Activated CD4-positive, alpha-beta T cell treated with anti-CD3 and anti-CD28 coated beads, Interleukin-10, Interleukin-2, amounts not matched to agents 100 ng/mL and 50 ng/mL, durations not matched to agents 16 hours and 8 hours (primary cell): ENCODE measurements around the gene PCBP4.

Experiments used
- DNase-seq: peaks from one replicate; pipeline ENCODE4 v3.0.0-alpha.2; 2020

The PCBP4 gene

DNA sequence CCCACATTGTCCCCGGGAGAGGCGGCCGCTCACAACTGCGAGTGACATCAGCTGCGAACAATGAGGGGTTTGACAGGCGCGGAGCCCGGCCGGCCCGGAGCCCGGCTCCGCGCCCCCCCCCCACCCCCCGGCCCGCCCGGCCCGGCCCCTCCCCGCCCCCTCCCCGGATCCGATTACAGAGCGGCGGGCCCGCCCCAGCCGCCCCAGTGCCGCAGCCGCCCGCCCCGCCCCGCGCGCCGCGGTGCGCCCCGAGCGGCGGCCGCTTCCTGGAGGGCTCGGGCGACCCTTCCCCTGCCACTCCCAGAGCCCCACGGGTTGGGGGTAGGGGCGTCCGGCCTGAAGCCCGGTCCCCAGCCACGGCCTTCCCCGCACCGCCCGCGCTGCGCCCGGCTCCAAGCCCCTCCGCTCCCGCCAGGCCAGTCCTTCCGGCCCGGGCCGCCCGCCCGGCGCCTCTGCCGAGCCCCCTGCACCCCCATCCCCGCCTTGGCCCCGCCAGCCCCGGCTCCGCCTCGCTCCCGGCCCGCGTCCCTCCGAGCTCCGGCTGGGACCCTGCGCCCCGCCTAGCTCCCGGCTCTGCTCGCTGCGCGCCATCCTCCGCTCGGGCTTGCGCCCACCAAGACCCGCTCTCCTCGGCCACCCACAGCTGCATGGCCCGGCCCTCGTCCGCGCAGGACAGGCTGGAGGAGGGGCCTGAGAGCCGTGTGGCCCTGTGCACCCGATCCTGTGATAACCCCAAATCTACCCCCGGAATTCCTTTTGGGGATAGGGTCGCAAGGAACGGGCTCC lies at the start of gene PCBP4:
PCBP4 (minus strand) TSS at position 71 of the 786 bp plus-strand sequence. CDS start 6,214 bp downstream, outside the sequence.
- DNase-seq, result peak; percentile 31

DNA sequence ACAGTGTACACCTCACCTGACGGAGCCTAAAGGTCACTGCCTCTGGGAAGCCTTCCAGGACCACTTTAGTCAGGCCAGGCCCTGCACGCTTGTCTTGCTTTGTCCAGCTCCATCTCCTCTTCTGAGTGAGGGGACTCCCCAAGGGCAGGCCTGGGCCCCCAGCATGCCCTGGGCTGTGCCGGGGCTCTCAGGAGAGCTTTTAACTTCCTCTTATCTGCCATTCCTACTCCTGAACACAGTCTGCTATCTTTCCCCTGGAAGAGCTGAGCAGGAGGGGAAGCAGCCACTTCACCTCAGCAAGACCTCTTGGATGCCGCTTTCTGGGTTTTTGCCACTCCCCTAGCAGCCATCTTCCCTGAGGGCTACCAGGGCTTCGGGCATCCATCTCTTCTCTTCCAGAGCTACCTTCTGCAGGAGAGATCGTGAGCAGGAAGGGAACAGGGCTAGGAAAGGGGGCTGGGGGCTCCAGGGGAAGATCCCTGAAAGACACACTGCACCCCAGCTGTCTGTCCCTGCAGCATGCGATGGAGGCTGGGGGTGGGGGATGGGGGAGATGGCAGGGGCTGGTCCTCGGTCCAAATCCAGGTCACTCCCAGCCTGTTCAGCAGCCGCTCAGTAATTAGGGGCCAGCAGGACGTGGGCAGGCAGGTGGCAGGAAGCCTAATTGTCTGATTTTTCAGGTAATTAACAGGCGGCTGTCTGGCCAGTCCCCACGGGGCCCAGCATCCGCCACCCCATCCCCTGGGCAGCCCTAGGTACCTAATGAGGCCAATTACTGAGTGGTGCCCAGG lies 48.4 kb upstream of the PCBP4 start:
- no peak for DNase-seq

DNA sequence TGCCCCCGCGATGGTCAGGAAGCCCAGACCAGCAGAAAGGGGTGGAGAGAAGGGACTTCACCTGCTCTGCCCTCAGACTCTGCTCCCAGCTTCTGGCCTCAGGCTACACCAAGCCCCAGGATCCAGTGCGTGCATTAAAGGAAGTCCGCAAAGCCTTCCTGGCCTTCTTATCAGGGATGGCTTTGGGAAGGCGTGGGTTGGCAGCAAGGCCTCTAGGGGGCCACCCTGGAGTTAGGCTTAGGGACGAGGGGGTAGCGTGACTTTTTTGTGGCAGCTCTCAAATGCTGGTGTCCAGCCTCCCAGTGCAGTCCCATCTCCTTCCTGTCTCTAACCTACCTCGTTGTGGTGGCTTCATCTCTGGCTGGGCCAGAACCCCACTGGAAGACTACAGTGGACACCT lies 47.4 kb upstream of the PCBP4 start:
- no peak for DNase-seq

DNA sequence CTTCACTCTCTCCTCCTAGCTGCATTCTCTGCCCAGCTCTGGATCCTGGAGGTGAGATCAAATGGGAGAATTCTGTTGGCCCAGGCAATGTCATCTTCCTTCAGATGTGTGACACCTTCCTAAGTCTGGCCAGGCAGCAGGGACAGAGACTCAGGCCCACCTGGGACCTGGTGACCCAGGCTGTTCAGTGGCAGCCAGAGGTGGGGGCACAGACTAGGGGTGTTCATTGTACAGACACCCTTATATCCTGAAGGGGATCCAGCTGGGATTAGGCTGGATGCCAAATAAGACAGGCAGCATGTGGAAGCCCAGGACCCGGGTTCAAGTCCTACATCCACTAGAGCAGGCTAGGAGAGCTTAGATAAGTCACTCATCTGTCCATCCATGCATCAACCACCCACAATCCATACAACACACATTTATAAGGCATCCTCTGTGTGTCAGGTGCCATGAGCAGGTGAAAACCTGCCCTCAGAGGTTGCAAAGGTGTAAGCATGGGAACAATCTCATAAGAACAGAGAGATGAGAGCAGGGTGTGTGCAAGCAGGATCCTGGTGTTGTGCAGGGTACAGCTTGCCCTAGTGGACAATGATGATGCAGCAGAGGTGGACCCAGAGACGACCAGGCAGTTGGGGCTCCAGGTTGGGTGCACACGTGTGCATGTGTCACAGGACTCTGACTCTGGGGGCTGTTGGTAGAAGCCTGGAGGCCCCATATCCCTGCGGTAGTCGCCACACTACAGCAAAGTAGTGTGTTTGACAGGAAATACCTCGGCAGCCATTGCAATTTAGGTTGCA lies 46.7 kb upstream of the PCBP4 start:
- DNase-seq, result no peak

DNA sequence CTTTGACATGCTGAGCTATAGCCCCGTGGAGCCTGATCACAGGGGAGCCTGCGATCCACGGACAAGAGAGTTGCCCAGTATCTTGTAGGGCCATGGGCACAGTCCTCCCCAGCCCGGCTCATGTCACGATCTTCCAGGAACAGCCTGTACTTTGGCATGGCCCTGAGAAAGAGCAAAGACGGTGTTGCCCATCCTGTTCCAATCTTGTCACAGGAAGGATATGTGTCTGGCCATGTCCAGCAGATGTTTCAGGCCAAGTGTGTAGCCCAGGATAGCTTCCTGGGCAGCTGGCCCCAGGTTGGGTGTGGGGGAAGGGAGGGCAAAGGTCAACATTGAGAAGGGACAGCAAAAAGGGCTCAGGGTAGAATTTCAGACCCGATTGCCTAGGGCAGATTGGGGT lies 45.4 kb upstream of the PCBP4 start:
- DNase-seq, result no peak

DNA sequence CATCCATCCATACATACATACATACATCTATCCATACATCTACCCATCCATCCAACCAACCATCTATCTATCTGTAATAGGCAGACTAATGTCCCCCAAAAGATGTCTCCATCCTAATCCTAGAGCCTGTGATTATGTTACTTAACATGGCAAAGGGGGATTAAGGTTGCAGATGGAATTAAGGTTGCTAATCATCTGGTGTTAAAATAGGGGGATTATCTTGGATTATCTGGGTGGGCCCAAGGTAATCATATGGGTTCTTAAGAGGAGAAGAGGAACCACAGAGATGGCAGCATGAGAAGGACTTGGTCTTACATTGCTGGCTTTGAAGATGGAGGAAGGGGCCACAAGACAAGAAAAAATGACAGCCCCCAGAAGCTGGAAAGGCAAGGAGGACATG lies 43.2 kb upstream of the PCBP4 start:
- no peak for DNase-seq

DNA sequence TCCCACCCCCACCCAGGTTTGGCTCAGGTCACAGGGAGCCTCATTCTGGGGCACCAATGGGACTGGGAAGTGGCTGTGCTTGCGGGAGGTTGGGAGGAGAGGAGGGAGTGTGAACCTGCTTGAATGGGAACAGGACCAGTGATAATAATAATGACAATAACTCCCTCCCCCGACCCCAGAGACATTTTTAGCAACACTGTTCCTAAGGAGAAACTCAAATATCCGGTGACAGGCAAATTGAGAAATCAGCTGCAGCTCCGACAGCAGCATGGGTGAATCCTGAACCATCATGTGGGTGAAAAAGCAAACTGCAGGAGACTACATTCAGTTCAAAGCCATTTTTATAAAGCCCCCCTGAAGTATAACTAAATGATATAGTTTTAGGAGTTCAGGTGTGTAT lies 40.0 kb upstream of the PCBP4 start:
- no peak for DNase-seq

DNA sequence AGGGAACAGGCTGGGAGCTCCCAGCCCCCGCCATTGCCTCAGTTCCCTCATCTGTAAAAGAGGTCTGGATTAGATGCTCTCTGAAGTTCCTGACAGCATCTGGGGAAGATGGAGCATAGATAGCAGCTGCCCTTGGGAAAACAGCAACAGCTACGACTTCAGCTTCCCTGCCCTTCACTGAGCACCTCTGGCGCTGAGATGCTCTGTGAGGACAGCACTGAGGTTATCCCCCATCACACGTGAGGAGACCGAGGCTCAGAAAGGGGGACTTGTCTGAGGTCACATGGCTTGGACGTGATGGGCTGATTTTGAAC lies 39.5 kb upstream of the PCBP4 start:
- DNase-seq, result no peak

DNA sequence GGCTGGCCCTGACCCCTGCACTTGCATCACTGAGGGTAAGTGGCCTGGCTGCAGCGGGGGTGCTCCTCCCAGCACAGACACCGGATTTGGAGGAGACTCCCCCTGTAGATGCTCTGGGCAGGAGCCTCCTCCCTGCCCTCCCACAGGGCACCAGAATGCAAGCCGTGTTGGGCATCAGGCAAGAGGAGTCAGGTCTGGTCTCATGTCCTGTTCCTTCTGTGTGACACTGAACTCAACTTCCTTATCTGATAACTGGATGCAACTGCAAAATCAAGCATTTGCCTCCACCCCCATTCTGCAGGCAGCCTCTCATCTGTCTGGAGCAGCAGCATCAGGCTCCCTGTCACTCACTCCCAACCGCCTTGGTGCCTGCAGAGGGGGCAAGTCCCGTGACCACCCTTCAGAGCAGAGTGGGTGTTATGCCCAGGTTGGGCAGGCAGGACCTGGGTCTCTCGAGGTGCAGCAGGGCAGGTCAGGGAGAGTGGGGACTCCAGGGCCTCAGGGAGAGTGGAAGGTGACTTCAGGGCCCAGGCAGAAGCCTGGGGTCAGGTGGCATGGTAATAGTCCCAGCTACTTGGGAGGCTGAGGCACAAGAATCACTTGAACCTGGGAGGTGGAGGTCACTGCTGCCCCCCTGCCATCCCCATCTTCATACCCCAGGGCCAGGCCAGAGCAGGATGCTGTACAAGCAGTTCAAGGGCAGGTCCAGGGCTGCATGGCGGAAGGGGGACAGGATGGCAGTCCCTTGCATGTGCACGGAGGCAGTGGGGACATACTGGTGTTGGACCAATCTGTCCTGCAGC lies 39.0 kb upstream of the PCBP4 start:
- no peak for DNase-seq

DNA sequence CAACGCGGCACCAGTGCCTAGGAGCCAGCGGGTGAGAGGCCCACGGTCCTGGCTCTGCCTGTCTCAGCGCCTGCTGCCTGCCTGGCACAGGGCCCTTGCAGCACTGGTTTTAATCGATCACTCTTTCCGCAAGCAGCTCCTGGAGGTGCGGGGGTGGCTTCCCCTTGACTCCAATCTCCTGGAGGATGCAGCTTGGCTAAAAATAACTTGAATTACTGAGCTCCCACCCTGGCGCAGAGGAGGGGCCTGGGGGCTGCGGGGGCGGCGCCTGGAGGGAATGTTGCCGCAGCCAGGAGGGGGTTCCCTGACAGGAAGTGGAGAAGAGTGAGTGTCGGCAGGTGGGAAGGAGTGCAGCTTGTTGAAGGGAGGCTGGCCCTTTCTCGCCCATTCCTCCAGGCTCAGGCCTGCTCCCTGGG lies 38.3 kb upstream of the PCBP4 start:
- DNase-seq, result no peak

DNA sequence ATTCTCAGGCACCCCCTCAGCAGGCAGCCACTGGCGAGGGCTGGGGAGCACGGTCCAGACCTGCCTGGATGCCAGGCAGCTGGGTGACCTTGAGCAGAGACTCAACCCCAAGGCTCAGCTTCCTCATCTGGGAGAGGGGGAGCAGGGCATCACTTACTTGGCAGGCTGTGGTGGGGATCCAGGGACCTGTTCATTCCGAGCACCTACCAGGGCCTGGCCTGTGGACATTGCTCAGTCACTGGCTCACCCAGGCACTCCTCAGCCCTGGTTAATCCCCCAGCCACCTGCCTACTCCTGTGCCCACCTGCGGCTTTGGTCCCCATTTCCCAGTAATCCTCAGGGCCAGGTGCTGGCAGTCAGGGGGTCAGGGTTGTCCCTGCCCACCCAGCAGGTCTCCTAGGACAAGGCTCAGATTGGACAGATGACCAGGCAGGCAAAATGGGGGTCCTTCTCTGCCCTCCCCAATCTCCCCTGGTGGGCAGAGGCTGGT lies 37.7 kb upstream of the PCBP4 start:
- DNase-seq, result no peak

DNA sequence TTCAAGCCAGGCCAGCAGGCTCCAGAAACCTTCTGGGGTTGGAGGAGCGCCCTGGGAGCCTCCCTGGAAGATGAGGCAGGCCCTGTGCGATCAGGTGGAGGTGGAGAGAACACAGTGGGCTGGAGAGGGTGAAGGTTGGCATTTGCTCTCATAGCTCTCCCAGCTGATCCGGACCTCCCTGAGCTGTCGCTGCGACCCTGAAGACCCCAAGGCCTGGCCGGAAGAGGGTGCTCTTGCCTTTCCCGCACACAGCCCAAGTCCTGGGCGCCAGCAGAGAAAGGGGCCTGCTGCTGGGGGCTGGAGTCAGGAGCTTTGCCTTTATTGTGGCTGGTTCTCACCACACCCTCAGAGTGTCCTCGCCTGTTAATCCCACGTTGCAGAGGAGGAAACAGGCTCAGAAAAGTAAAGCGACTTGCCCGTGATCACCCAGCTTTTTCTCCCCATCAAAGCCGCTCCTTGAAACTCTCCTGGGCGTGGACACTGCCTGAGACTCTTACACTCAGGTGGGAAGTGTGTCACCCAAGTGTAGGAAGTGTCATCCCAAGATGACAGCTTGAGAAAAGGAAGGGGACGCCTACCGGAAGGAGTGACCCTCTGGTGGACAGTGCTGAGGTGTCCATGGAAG lies 37.0 kb upstream of the PCBP4 start:
- DNase-seq, result no peak

DNA sequence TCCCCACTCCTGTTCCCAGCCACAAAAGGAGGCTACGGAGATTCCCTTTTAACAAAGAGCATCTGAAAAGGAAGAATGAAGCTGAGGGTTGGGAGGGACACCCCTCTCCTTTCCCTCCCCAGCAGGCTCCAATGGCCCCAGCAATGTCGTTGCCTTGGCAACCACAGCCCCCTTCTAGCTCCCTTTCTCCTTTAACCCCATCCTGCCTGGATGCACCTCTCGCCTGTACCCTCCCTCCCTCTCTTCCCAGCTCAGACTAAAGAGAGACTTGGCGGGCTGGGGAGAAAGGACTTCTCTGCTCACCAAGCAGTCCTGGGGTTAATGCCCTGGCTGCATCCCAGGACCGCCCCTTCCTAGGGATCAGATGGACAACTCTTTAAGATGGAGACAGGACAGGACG lies 35.5 kb upstream of the PCBP4 start:
- DNase-seq, result no peak

DNA sequence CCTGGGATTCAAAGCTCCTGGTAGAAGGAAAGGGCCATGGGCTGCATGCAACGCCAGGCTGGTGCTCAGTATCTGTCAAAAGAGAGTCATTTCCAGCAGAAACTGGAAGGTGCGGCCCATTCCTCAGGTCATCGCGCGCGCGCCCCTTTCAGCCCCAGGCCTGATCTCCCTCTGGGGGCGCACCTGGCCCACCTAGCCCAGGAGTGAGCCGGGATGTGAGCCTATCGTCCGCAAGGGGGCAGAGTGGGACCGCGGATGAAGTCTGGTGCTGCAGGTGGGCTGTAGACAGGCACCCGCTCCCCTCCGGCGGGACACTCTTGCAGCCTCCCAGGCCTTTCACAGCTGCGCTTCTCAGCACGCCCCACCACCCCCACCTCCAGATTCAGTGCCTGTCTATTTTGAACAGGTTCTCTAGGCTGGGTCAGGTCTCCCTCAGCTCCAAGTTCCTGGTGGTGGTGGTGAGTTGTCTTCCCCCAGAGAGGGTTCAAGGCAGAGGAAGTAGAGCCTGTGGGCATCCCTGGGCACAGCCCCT lies 34.3 kb upstream of the PCBP4 start:
- DNase-seq, result peak; percentile 85

DNA sequence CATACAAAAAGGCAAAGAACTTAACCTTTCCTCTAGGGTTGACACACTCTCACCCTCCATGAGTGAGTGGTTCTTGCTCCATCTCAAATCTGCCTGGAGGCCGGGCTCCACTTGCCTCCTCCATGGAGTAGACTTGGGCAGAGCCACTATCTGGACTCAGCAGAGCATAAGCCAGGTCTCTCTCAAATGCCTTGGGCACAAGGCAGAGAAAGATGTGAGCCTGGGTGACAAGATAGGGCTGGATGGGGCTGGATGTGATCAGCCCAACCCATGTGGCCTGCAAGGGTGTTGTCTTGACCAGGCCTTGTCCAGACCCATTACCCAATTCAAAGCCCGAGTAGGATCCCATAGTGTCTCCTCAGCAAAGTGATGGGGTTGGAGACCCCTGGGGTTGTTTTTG lies 32.6 kb upstream of the PCBP4 start:
- DNase-seq, result no peak

DNA sequence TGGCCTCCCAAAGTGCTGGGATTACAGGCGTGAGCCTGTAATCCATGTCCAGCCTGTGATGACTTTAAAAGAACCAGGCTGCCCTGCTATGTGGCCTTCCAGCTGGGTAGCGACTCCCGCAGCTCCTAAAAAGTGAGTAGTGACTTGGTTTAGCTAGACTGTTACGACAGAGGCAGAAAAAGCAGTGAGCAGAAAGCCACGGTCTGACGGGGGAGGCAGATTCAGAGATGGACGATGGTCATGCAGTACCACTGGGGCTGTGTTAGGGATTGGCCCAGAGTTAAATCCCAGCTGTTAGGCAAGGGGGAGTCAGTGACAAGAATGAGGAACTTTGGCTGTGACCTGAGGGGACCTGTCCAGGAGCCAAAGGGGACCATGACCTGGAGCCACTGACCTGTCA lies 31.5 kb upstream of the PCBP4 start:
- DNase-seq, result no peak

DNA sequence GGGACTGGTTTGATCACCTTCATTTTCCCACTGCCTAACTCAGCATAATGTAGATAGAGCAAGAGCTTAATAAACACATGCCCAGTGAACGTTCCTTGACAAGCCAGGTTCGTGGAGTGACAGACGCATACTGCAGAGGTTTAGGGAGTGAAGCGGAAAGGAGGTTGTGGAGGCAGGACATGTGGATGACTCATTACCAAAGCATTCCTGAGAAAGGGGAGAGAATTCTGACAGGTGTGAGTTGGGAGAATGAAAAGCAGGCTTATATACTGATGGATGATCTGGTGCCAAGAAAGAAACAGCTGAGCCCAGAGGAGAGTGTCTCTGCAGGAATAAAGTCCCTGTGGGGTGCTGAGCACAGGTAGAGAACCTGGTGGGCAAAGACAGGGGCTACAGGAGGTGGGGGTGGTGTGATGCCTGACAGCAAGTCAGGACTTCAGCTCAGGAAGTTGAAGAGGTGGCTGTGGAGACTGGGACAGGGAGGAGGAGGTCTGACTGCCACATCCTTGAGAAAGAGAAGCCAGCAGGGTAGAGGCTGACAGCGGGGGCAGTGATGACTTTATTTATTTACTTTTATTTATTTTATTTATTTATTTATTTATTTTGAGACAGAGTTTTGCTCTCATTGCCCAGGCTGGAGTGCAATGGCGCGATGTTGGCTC lies 30.8 kb upstream of the PCBP4 start:
- no peak for DNase-seq

DNA sequence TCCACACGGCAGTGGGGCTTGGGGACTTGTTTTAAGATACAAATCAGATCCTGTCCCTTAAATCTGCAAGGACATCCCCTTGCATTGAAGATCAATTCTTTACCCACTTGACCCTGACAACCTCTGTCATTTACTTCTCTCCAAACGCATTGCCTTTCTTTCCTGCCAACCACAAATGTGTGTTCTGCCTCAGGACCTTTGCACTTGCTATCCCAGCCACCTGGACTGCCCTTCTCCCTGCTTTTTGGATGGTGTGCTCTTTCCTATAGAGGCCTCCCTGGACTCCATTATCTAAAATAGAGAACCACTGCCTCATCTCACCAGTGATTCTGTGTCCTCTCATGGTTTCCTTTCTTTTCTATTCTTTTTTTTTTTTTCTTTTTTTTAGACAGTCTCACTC lies 29.9 kb upstream of the PCBP4 start:
- DNase-seq, result no peak

DNA sequence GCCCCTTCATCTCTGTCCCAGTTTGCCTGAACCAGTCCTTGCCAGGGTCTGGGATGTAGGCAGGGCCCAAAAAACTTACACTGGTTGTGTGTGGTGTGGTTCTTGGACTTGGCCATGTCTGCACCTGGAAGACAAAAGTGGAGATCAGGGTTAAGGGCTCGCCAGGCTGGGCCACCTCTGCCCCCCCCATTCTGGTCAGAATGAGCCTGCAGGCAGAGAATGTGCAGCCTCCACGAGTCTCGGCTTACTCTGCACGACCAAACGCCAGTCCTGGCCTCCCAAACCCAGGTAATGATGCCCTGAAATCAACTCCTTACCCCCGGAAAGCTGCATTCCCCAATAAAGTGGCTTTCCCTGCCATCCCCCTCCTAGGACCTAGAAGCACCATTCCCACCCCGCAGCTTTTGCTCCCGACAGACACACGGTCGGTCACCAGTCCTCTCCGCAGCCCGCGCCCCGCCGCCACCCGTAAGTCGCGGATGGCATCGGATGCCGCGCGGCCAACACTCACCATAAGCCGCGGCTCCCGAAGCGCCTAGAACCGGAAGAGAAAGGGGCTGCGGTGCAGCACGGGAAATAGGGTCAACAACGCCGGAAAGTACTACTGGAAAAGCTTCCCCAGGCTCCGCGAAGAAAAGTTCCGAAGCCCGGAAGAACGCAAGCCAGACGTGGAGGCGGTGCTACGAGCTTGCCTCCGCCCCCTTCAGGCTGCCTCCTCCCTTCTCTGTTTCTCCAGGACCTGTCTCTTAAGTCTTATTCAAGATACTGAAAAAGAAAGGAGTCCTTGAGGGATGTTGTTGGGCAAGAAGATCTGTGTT lies 28.3 kb upstream of the PCBP4 start, which contains the start of gene RPL29:
RPL29 (minus strand) TSS at position 550 of the 818 bp plus-strand sequence; CDS start at position 116, 434 bp downstream.
- DNase-seq, result peak; percentile 96

DNA sequence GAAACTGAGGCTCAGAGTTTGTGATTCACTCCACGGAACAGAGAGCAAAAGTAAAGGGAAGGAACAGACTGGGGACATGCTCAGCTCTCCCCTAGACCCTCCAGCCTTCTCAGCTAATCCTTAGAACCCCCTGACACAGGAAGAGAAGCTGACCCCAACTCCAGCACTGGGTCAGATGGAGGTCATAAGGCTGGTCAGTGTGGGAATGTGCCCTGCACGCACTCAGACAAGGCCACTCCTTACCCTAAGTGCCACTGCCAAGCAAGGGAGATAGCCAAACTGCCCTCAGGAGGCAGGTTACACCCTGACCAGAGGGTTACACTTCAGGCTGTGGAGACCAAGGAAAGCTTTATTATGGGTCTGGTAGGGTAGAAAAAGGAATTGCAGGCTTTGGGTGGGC lies 27.3 kb upstream of the PCBP4 start:
- no peak for DNase-seq
